Esophagus mucosa (tissue), 1 donor: Measurements from ENCODE around the gene NUMA1. TPM values are rescaled to one million over a fixed set of nuclear protein-coding genes. Genes with fewer than 3 reads are reported as not detected.

Source experiments
- ATAC-seq: fragments of 200-7000 bp; cut with Tn5 transposase; one replicate; pipeline ENCODE4 v1.9.1; 2020
- total RNA-seq: library from RNA; stranded (reverse); gene quantifications from one replicate; pipeline ENCODE4 v1.2.4, GENCODE V29; 2023
- donor health status: DM: yes; HTN: yes; CAD: no.

The NUMA1 gene
- total RNA-seq, 1 donor from 2014 or later = 117 TPM

DNA sequence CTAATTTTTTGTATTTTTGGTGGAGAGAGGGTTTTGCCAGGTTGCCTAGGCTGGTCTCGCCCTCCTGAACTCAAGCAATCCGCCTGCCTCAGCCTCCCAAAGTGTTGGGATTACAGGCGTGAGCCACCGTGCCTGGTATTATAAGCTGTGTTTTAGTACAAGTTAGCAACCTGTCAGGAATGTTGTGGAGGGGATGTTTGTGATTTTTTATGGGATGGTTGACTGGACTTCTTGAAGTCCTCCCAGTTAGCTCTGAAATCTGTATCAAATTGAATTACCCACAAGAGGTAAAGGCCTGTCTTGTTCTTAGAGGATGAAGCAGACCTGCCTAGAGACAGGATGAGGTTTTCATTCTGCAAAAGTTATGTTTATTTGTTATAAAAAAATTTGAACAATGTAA, 115.7 kb downstream of the NUMA1 start:
- ATAC-seq = no peak

DNA sequence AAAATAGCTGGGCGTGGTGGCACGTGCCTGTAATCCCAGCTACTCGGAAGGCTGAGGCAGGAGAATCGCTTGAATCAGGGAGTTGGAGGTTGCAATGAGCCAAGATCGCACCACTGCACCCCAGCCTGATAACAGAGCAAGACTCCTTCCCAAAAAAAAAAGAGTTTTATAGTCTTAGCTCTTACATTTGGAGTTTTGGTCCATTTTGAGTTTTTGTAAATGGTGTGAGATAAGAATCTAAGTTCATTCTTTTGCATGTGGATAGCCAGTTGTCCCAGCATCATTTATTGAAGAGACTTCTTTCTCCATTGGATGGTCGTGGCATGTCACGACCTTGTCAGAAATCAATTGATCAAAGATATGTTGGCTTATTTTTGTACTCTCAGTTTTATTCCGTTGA, 116.9 kb downstream of the NUMA1 start:
- no peak for ATAC-seq

DNA sequence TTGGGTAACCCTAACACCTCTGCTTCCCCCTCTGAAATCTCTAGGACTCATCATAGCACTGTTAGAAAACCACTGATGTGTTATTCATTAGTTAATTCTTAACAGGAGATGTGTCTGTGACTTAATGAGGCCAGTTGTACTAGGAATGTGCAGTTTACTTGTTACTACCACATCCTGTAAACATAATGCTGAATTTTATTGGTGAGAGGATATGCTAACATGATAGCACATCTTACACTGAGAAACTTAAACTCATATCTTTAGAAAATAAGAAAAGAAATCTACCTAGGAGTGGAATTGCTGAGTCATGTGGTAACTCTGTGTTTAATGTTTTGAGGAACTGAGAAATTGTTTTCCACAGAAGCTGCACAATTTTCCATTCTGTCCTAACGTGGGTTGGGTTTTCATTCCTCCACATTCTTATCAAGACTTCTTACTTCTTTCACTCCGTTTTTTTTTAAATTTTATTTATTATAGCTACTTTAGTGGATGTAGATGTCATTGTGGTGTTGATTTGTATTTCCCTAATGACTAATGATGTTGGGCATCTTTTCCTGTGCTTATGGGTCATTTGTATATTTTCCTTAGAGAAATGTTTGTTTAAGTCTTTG, 117.8 kb downstream of the NUMA1 start:
- ATAC-seq = no peak

DNA sequence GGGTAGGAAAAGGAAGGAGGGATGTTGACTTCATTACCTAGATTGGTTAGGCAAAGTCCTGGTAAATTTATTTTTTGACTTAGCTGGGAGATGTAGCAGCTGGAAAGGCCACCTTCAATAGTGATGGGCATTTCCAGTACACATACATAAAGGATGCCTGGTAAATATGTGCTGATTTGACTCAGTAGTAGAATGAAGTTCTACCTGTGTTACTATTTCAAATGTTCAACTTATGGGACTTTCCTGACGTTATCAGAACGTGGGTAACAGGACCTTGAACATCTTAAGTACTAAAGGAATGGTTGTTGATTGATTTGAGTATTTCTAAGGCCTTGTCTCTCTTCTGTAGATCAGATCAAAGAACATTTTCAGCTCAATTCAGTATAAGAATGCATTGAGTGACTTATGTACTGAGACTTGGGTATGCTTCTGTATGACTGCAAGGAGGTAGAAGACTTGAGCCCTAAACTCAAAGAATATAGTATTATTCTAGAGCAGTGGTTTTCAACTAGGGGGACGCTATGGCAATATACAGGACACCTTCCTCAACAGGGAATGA, 124.4 kb downstream of the NUMA1 start:
- ATAC-seq = no peak

Other genes with a start within 250 kb of the NUMA1 start
- not detected for gene DEFB108B, start 247.3 kb downstream of the NUMA1 start, total RNA-seq
- gene DEFB131B, start 202.1 kb downstream of the NUMA1 start, total RNA-seq = not detected
- gene XNDC1N, start 151.9 kb downstream of the NUMA1 start, total RNA-seq = 3.5 TPM
- gene RNF121, start 151.5 kb downstream of the NUMA1 start, total RNA-seq = 17.7 TPM
- 2.5 TPM for gene IL18BP, start 81.6 kb downstream of the NUMA1 start, total RNA-seq
- 5.5 TPM for gene LRRC51, start 308 bp upstream of the NUMA1 start, total RNA-seq
- gene LAMTOR1, start 22.8 kb upstream of the NUMA1 start, total RNA-seq = 81.0 TPM
- gene TOMT, start 25.4 kb upstream of the NUMA1 start, total RNA-seq = not detected
- gene ANAPC15, start 32.2 kb upstream of the NUMA1 start, total RNA-seq = 46.0 TPM
- not detected for gene FOLR3, start 55.2 kb upstream of the NUMA1 start, total RNA-seq
- gene FOLR1, start 111.6 kb upstream of the NUMA1 start, total RNA-seq = 0.96 TPM
- gene FOLR2, start 136.3 kb upstream of the NUMA1 start, total RNA-seq = 0.24 TPM
- gene INPPL1, start 144.2 kb upstream of the NUMA1 start, total RNA-seq = 21.2 TPM
- not detected for gene PHOX2A, start 163.6 kb upstream of the NUMA1 start, total RNA-seq